ENCODE measurements around the gene LRIG2.
"Not testable (repeated sequence)": the region's sequence is repeated elsewhere in the genome, so short reads cannot be mapped to it uniquely, and the experiment has no call there.

GRCh38 chr1:113158743-113159142 is 85.7 kb downstream of the LRIG2 start:
- not testable (repeated sequence) for TF ChIP-seq CTCF (IDR thresholded peaks at IDR 0.05; ENCODE audit: low read depth, low read length, missing input control); SP1 (IDR thresholded peaks at IDR 0.05); JUND (IDR thresholded peaks at IDR 0.05); RAD21 (IDR thresholded peaks at IDR 0.05); REST (IDR thresholded peaks at IDR 0.05); TAF1 (conservative IDR thresholded peaks at IDR 0.05); EGR1 (IDR thresholded peaks at IDR 0.05; ENCODE audit: low read depth in 2 of 2); YY1 (IDR thresholded peaks at IDR 0.05); GABPA (IDR thresholded peaks at IDR 0.05 in 1 of 2, conservative IDR thresholded peaks at IDR 0.05 in 1 of 2); MAX (IDR thresholded peaks at IDR 0.05); ATF3 (IDR thresholded peaks at IDR 0.05); ZBTB33 (IDR thresholded peaks at IDR 0.05); RXRA (IDR thresholded peaks at IDR 0.05); FOXA2 (IDR thresholded peaks at IDR 0.05)
